Measurements from ENCODE around the gene CDCA4. TPM values are rescaled to one million over a fixed set of nuclear protein-coding genes. Genes with fewer than 3 reads are reported as not detected.

The CDCA4 gene
- total and polyA plus RNA-seq, 10 donors, result 5.8 to 15.1 (median 8.6) TPM

DNA sequence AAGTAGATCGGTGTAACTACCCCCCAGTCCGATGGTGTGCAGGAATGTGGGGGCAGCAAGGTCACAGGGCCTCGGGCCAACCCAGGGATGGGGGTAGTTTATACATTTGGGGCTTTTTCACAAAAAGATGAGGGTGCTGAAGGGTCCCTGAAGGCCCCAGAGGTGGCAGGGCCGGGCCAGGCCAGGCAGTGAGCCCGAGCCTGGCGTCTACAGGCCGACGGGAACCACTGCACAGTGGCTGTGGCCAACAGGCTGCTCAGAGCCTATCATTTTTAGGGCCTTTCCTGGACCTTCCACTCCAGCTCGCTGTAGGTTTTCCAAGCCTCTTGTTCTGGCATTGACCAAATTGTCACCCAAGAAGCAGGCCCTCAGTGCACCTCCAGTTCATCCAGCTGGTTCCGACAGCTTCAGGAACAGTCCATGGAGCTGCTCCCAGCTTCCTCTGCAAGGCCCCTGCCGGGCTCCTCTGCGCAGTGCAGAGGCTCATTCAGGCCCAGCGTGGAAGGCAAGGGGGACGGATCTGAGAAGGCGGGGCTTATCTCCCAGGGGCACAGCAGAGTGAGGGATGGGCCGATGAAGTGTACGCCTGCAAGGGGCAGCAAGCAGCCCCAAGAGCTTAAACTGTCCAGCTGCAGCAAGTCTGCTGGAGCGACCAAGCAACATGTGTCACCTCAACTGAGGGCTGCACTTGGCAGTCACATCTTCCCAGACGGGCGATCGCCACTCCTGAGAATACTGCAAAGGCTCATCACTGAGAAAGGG is 13.9 kb downstream of the CDCA4 start:
- peaks cover 0 to 62% (median 37%) of the 10 kb centered on the region in 6 donors for H3K36me3 ChIP-seq
- no peak for DNase-seq
- 81 to 94% (median 92%) methylated on average over 20 to 21 of the region's 21 CpGs for WGBS, 5 donors
- no peak overlapping the region for H3K4me3 ChIP-seq
- TF ChIP-seq, protein P1, sequence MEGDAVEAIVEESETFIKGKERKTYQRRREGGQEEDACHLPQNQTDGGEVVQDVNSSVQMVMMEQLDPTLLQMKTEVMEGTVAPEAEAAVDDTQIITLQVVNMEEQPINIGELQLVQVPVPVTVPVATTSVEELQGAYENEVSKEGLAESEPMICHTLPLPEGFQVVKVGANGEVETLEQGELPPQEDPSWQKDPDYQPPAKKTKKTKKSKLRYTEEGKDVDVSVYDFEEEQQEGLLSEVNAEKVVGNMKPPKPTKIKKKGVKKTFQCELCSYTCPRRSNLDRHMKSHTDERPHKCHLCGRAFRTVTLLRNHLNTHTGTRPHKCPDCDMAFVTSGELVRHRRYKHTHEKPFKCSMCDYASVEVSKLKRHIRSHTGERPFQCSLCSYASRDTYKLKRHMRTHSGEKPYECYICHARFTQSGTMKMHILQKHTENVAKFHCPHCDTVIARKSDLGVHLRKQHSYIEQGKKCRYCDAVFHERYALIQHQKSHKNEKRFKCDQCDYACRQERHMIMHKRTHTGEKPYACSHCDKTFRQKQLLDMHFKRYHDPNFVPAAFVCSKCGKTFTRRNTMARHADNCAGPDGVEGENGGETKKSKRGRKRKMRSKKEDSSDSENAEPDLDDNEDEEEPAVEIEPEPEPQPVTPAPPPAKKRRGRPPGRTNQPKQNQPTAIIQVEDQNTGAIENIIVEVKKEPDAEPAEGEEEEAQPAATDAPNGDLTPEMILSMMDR (IDR thresholded peaks at IDR 0.05 in 8 of 11, conservative IDR thresholded peaks at IDR 0.05 in 3 of 11), result no peak
- no peak for TF ChIP-seq POLR2A (IDR thresholded peaks at IDR 0.05)
- no peak for TF ChIP-seq POLR2AphosphoS5 (IDR thresholded peaks at IDR 0.05)
- no peak overlapping the region for H3K27ac ChIP-seq
- H3K27me3 ChIP-seq (replicated peaks in 1 of 7), result no peaks in the 10 kb centered on the region
- intact Hi-C loops (cut with DNase I; ENCODE audit: low total_unique reads), result no loop called here
- no peaks in the 10 kb centered on the region for H3K9me3 ChIP-seq
- H3K4me1 ChIP-seq, result peaks cover 0 to 2% (median 0%) of the 10 kb centered on the region in 6 donors

DNA sequence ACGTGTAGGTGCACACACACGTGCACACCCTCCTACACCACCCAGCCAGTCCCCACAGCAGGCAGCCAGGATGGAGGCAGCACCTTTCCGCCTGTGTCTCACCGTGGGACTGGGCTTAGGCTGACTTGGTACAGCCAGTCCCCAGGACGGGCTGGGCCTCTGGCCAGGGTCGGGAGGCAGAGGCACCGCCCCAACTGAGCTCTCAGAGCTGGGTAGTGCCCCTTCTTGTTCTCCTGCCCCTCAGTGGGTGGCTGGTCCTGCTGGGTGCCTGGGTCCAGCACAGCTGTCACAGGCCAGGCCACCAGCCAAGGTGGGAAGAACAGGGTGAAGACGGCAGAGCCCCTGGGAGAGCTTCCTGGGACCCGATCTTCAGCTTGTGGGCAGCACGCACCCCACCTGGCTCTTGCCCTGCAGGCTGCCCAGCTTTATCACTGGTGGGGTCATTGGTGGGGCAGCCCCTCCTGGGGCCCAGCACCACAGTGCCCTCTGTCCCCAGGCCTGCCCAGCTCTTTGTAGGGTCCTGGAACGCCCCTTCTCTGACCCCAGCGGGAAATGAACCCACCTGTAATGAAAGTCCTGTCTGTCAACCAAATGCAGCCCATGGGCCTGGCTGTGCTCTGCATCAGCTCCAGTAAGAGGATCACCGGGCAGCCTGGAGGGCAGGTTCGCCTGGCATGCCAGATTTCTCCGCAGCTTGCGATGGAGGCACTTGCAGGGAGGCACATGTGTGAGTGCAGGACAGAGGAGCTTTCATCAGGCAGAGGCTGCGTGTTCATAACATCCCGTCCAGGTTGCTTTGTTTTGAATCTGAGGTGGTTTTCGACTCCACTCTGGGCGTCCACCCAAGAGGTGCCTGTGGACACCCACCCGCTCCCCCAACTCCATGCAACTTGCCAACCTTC is 14.7 kb downstream of the CDCA4 start:
- 91 to 99% (median 93%) methylated on average over 11 to 21 of the region's 21 CpGs for WGBS, 5 donors
- H3K9me3 ChIP-seq, result no peaks in the 10 kb centered on the region
- TF ChIP-seq POLR2AphosphoS5 (IDR thresholded peaks at IDR 0.05) (no peak), POLR2A (IDR thresholded peaks at IDR 0.05) (no peak)
- TF ChIP-seq, protein P1 (IDR thresholded peaks at IDR 0.05 in 8 of 11, conservative IDR thresholded peaks at IDR 0.05 in 3 of 11), result no peak
- intact Hi-C loops (cut with DNase I; ENCODE audit: low total_unique reads), result no loop called here
- no peaks in the 10 kb centered on the region for H3K27me3 ChIP-seq (replicated peaks in 1 of 7)
- no peak for DNase-seq
- no peaks in the 10 kb centered on the region for H3K4me1 ChIP-seq
- peaks cover 0 to 53% (median 32%) of the 10 kb centered on the region in 6 donors for H3K36me3 ChIP-seq
- no peak overlapping the region for H3K27ac ChIP-seq
- H3K4me3 ChIP-seq, result no peak overlapping the region

DNA sequence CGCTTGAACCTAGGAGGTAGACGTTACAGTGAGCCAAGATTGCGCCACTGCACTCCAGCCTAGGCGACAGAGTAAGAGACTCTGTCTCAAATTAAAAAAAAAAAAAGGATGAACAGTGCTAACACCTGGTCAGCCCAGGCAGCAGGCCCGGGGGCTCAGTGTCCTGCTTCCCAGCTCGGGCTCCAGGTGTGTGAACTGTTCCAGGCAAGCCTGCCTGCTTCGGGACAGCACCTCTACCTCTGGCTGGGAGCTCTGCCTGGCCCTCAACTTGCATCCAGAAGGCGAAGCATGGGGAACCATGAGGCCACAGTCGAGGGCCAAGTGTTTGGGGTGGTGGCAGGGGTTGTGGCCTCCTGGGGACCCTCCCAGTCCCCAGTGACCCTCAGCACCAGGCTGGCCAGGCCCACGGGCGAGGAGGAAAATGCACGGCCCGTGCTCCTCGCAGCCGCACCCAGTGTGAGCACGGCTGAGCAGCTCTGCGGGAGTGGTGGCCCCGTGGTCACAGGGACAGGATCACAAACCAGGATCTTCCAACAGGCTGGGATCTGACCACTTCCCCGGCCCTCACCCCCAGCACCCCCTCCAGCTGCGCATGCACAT is 15.5 kb downstream of the CDCA4 start:
- H3K4me1 ChIP-seq, result no peaks in the 10 kb centered on the region
- no peak overlapping the region for H3K4me3 ChIP-seq
- intact Hi-C loops (cut with DNase I; ENCODE audit: low total_unique reads), result no loop called here
- H3K9me3 ChIP-seq, result no peaks in the 10 kb centered on the region
- 86 to 90% (median 88%) methylated on average over 9 to 20 of the region's 20 CpGs for WGBS, 5 donors
- no peaks in the 10 kb centered on the region for H3K27me3 ChIP-seq (replicated peaks in 1 of 7)
- H3K27ac ChIP-seq, result no peak overlapping the region
- H3K36me3 ChIP-seq, result peaks cover 0 to 46% (median 24%) of the 10 kb centered on the region in 6 donors
- DNase-seq, result peak; percentile 61
- TF ChIP-seq POLR2A (IDR thresholded peaks at IDR 0.05), result no peak
- TF ChIP-seq POLR2AphosphoS5 (IDR thresholded peaks at IDR 0.05), result peak in 1 of 3 donors; percentile 13
- TF ChIP-seq, protein P1 (IDR thresholded peaks at IDR 0.05 in 8 of 11, conservative IDR thresholded peaks at IDR 0.05 in 3 of 11), result no peak

Measured in spleen (tissue), 11 donors.